ENCODE measurements around the gene MLX.
"Not testable (repeated sequence)": the region's sequence is repeated elsewhere in the genome, so short reads cannot be mapped to it uniquely, and the experiment has no call there.

The MLX gene

DNA sequence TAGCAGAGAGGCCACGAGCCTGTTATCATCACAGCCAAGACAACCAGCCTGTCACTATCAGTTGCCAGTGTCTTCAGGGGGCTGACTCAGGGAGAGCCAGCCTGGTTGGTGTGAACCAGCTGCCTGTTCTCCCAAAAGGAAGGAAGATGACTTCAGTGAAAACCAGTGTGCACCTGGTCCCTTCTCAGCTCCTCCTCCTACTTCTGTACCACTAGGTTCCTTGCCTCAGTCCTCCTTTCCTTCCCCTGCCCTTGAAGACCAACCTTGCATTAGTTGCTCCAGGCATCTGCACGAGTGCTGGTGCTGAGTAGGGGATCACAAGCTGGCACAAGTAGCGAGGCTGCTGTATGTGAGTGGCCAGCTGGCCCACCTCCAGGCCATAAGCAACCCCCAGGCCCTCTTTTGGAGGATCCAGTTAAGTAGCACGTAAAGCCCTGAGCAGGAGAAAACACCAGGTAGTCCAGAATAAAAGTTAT lies 51.1 kb downstream of the MLX start:
- peak overlapping the region in 2 of 3 experiments; percentile 18 to 60 for H3K27ac Mint-ChIP-seq
- no peak overlapping the region for H3K4me3 Mint-ChIP-seq
- TF ChIP-seq, protein P1, sequence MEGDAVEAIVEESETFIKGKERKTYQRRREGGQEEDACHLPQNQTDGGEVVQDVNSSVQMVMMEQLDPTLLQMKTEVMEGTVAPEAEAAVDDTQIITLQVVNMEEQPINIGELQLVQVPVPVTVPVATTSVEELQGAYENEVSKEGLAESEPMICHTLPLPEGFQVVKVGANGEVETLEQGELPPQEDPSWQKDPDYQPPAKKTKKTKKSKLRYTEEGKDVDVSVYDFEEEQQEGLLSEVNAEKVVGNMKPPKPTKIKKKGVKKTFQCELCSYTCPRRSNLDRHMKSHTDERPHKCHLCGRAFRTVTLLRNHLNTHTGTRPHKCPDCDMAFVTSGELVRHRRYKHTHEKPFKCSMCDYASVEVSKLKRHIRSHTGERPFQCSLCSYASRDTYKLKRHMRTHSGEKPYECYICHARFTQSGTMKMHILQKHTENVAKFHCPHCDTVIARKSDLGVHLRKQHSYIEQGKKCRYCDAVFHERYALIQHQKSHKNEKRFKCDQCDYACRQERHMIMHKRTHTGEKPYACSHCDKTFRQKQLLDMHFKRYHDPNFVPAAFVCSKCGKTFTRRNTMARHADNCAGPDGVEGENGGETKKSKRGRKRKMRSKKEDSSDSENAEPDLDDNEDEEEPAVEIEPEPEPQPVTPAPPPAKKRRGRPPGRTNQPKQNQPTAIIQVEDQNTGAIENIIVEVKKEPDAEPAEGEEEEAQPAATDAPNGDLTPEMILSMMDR (IDR thresholded peaks at IDR 0.05; ENCODE audit: unreplicated experiment in 3 of 3): no peak
- no peaks in the 10 kb centered on the region for H3K9me3 Mint-ChIP-seq
- H3K27me3 Mint-ChIP-seq (ENCODE audit: low read depth): no peaks in the 10 kb centered on the region
- peaks cover 13% of the 10 kb centered on the region for H3K4me1 Mint-ChIP-seq
- peaks cover 25% of the 10 kb centered on the region for H3K36me3 Mint-ChIP-seq (ENCODE audit: low read depth)

DNA sequence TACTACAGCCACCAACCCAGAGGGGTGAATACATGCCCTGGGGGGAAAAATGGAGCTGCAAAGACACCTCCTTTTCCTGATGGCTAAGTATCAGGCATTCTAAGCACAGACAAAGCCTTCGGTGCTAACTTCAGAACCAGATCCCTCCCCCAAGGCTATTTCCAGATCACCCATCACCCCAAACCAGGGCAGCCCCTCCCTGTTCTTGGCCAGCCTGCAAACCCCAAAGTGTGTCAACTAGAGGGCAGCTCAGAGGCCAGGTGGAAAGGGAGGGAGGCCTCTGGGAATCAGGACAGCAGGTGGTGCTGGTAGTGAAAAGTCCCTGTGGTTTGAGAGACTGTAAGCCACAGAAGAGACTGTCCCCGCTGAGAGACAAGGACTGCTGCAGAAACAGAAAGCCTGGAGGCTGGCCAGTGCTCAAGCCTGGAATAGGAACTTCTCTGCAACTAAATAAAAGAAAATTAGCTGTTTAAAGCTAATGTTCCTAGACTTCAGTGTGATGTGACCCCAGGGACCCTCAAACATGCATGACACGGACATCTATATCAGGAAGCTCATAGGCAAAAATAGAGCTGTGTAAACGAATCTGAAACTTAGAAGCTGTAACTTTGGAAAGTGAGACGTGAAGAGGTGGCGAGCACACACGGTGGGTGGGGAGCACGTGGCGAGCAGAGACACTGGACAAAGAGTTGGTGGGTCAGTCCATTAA lies 51.7 kb downstream of the MLX start:
- Mint-ChIP-seq H3K9me3 (no peaks in the 10 kb centered on the region), H3K4me1 (peaks cover 13% of the 10 kb centered on the region), H3K27me3 (ENCODE audit: low read depth) (no peaks in the 10 kb centered on the region), H3K27ac (peak overlapping the region in 1 of 3 experiments; percentile 18), H3K4me3 (no peak overlapping the region), H3K36me3 (ENCODE audit: low read depth) (peaks cover 22% of the 10 kb centered on the region)
- TF ChIP-seq, protein P1 (IDR thresholded peaks at IDR 0.05; ENCODE audit: unreplicated experiment in 3 of 3): no peak

DNA sequence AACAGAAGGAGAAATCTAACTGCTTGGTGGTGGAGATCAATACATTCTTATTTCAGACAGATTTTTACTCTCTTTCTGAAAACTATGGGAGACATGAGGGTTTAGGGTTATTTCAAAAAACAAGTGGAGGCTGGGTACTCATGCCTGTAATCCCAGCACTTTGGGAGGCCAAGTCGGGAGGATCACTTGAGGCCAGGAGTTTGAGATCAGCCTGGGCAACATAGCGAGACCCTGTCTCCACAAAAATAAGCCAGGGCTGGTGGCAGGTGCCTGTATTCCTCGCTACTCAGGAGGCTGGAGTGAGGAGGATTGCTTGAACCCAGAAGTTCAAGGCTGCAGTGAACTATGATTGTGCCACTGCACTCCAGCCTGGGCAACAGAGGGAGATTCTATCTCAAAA lies 55.1 kb downstream of the MLX start:
- not testable (repeated sequence) for H3K9me3 Mint-ChIP-seq

More for the DNA sequence above, 55.1 kb downstream of the MLX start:
- not testable (repeated sequence) for H3K4me3 Mint-ChIP-seq; H3K36me3 Mint-ChIP-seq (ENCODE audit: low read depth); H3K27me3 Mint-ChIP-seq (ENCODE audit: low read depth); H3K27ac Mint-ChIP-seq
- H3K4me1 Mint-ChIP-seq: peaks cover 13% of the 10 kb centered on the region

Data from nephron (organoid).